ENCODE results near the gene GTPBP4. TPM values are rescaled to one million over a fixed set of nuclear protein-coding genes. Genes with fewer than 3 reads are reported as not detected.

Gene GTPBP4
- total and polyA plus RNA-seq, 2 of the 13 experiments (the other 11 are each of a cell fraction or from before 2014, with no cell fraction given), result 24.1 to 85.5 TPM

- TF ChIP-seq EHMT2 (IDR thresholded peaks at IDR 0.05; ENCODE audit: borderline replicate concordance, low read depth, low read length), result no peak
- TF ChIP-seq ZFX (CRISPR knock-in tag; IDR thresholded peaks at IDR 0.05; ENCODE audit: low read depth), result no peak
- TF ChIP-seq ZNF577 (CRISPR knock-in tag; IDR thresholded peaks at IDR 0.05; ENCODE audit: borderline replicate concordance, low read depth), result no peak
- TF ChIP-seq SNAPC5 (CRISPR knock-in tag; IDR thresholded peaks at IDR 0.05; ENCODE audit: borderline replicate concordance), result no peak
- TF ChIP-seq PAWR (CRISPR knock-in tag; IDR thresholded peaks at IDR 0.05; ENCODE audit: borderline replicate concordance), result no peak
- no peak for TF ChIP-seq NFE2L2 (IDR thresholded peaks at IDR 0.05; ENCODE audit: low read length)
- TF ChIP-seq BRCA1 (CRISPR knock-in tag; IDR thresholded peaks at IDR 0.05), result no peak
- TF ChIP-seq, protein P1, sequence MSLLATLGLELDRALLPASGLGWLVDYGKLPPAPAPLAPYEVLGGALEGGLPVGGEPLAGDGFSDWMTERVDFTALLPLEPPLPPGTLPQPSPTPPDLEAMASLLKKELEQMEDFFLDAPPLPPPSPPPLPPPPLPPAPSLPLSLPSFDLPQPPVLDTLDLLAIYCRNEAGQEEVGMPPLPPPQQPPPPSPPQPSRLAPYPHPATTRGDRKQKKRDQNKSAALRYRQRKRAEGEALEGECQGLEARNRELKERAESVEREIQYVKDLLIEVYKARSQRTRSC (CRISPR knock-in tag; IDR thresholded peaks at IDR 0.05; ENCODE audit: low read depth), result no peak
- TF ChIP-seq ZNF704 (CRISPR knock-in tag; IDR thresholded peaks at IDR 0.05; ENCODE audit: borderline replicate concordance), result no peak
- no peak for TF ChIP-seq NRL (CRISPR knock-in tag; IDR thresholded peaks at IDR 0.05; ENCODE audit: borderline replicate concordance)
- no peak for TF ChIP-seq ZFP1 (CRISPR knock-in tag; IDR thresholded peaks at IDR 0.05)
- TF ChIP-seq KLF15 (CRISPR knock-in tag; IDR thresholded peaks at IDR 0.05; ENCODE audit: borderline replicate concordance), result no peak
- TF ChIP-seq, protein P2, sequence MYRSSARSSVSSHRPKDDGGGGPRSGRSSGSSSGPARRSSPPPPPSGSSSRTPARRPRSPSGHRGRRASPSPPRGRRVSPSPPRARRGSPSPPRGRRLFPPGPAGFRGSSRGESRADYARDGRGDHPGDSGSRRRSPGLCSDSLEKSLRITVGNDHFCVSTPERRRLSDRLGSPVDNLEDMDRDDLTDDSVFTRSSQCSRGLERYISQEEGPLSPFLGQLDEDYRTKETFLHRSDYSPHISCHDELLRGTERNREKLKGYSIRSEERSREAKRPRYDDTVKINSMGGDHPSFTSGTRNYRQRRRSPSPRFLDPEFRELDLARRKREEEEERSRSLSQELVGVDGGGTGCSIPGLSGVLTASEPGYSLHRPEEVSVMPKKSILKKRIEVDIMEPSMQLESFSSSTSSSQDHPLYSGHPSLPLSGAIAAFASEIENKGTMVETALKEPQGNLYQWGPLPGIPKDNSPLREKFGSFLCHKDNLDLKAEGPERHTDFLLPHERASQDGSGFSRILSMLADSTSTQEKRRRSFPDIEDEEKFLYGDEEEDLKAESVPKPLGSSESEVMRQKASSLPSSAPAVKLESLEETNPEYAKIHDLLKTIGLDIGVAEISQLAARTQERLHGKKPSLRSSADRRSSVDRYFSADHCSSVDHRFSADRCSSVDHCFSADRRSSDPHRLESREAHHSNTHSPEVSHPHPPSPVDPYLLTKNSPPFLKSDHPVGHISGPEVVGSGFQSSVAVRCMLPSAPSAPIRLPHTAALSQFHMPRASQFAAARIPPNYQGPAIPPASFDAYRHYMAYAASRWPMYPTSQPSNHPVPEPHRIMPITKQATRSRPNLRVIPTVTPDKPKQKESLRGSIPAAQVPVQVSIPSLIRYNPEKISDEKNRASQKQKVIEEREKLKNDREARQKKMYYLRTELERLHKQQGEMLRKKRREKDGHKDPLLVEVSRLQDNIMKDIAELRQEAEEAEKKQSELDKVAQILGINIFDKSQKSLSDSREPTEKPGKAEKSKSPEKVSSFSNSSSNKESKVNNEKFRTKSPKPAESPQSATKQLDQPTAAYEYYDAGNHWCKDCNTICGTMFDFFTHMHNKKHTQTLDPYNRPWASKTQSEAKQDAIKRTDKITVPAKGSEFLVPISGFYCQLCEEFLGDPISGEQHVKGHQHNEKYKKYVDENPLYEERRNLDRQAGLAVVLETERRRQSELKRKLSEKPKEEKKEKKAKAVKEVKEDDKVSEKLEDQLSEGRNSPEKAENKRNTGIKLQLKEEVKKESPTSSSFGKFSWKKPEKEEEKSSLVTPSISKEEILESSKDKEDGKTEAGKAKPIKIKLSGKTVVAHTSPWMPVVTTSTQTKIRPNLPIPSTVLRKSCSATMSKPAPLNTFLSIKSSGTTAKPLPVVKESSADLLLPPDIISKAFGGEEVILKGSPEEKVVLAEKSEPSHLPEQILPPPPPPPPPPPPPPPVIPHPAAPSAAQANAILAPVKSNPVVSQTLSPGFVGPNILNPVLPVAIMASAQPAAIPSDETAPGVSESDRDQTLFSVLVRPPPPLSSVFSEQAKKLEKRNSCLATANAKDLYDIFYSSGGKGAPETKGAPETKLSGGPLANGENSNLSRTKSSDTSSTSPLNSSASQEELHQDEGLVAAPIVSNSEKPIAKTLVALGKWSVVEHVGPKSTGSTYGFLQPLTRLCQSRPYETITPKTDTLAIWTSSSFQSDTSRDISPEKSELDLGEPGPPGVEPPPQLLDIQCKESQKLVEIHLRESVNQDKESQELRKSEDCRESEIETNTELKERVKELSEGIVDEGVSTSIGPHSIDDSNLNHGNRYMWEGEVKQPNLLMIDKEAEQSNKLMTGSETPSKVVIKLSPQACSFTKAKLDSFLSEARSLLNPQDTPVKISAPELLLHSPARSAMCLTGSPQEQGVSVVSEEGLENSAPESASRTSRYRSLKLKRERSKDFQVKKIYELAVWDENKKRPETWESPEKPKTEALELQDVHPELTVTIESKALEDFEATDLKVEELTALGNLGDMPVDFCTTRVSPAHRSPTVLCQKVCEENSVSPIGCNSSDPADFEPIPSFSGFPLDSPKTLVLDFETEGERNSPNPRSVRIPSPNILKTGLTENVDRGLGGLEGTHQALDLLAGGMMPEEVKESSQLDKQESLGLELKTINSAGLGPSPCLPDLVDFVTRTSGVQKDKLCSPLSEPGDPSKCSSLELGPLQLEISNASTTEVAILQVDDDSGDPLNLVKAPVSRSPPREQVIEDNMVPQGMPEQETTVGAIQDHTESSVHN (CRISPR knock-in tag; IDR thresholded peaks at IDR 0.05), result peak; percentile 0; the same call in 1 of the 2 replicates
- TF ChIP-seq SIN3B (IDR thresholded peaks at IDR 0.05; ENCODE audit: low read length), result no peak
- TF ChIP-seq PRDM10 (CRISPR knock-in tag; IDR thresholded peaks at IDR 0.05; ENCODE audit: low read depth), result no peak
- TF ChIP-seq PHF21A (CRISPR knock-in tag; IDR thresholded peaks at IDR 0.05), result no peak
These were observed 61.3 kb downstream of the GTPBP4 start (continued) for GRCh38 chr10:1049425-1049958.

Data from HepG2 (cell line).